ENCODE results near the gene EGFR. TPM values are rescaled to one million over a fixed set of nuclear protein-coding genes. Genes with fewer than 3 reads are reported as not detected.

The EGFR gene
- total RNA-seq, 1 donor from 2014 or later: 62.7 TPM

- Histone ChIP-seq H3K27ac (no peak overlapping the region), H3K4me3 (no peak overlapping the region), H3K9me3 (no peaks in the 10 kb centered on the region), H3K4me1 (no peaks in the 10 kb centered on the region), H3K27me3 (ENCODE audit: low read depth) (no peaks in the 10 kb centered on the region), H3K36me3 (peaks cover 49% of the 10 kb centered on the region)
- TF ChIP-seq, protein P1, sequence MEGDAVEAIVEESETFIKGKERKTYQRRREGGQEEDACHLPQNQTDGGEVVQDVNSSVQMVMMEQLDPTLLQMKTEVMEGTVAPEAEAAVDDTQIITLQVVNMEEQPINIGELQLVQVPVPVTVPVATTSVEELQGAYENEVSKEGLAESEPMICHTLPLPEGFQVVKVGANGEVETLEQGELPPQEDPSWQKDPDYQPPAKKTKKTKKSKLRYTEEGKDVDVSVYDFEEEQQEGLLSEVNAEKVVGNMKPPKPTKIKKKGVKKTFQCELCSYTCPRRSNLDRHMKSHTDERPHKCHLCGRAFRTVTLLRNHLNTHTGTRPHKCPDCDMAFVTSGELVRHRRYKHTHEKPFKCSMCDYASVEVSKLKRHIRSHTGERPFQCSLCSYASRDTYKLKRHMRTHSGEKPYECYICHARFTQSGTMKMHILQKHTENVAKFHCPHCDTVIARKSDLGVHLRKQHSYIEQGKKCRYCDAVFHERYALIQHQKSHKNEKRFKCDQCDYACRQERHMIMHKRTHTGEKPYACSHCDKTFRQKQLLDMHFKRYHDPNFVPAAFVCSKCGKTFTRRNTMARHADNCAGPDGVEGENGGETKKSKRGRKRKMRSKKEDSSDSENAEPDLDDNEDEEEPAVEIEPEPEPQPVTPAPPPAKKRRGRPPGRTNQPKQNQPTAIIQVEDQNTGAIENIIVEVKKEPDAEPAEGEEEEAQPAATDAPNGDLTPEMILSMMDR (IDR thresholded peaks at IDR 0.05): no peak
- intact Hi-C loops (cut with DNase I): no loop called here
- DNase-seq: no peak
- ATAC-seq: peak in 1 of 2 donors; percentile 32
Measured at GRCh38 chr7:55147101-55147500, 128.3 kb downstream of the EGFR start.

DNA sequence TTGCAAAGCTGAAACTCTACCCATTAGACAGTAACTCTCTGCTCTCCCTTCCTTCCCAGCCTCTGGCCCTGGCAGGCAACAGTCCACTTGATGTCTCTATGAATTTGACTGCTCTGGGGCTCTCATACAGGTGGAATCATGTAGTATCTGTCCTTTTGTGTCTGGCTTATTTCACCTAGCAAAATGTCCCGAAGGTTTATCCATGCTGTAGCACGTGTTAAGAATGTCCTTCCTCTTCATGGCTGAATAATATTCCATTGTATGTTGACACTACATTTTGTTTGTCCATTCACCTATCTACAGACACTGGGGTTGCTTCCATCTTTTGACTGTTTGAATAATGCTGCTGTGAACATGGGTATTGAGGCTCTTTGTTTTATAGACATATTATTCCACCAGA, 128.9 kb downstream of the EGFR start:
- ATAC-seq (no peak), DNase-seq (no peak)
- intact Hi-C loops (cut with DNase I): no loop called here
- H3K4me1 ChIP-seq: no peaks in the 10 kb centered on the region
- H3K9me3 ChIP-seq: no peaks in the 10 kb centered on the region
- TF ChIP-seq, protein P1 (IDR thresholded peaks at IDR 0.05): no peak
- H3K4me3 ChIP-seq: no peak overlapping the region
- H3K27me3 ChIP-seq (ENCODE audit: low read depth): no peaks in the 10 kb centered on the region
- no peak overlapping the region for H3K27ac ChIP-seq
- peaks cover 52% of the 10 kb centered on the region for H3K36me3 ChIP-seq

- Histone ChIP-seq H3K36me3 (peaks cover 52% of the 10 kb centered on the region), H3K4me1 (no peaks in the 10 kb centered on the region), H3K4me3 (no peak overlapping the region), H3K27ac (no peak overlapping the region), H3K27me3 (ENCODE audit: low read depth) (no peaks in the 10 kb centered on the region), H3K9me3 (no peaks in the 10 kb centered on the region)
- DNase-seq (no peak), ATAC-seq (no peak)
- intact Hi-C loops (cut with DNase I): no loop called here
- TF ChIP-seq, protein P1 (IDR thresholded peaks at IDR 0.05): no peak
Measured at GRCh38 chr7:55148571-55148970, 129.8 kb downstream of the EGFR start.

DNA sequence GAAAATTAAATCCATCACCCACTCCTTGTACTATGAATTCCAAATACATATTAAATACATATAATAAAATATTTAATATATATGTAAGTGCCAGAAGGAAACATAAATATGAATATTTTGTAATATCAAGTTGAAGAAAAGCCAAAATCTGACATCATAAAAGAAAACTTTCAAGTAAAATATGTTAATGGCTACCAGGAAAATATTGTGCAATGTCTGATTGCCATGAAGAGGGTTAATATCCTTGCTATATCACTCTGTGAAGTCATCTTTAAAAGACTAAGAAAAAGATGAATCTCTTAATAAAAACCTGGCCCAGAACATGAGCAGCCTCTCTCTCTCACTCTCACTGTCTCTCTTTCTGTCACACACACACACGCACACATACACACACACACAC, 130.2 kb downstream of the EGFR start:
- TF ChIP-seq, protein P1 (IDR thresholded peaks at IDR 0.05): no peak
- H3K4me3 ChIP-seq: no peak overlapping the region
- no peak overlapping the region for H3K27ac ChIP-seq
- H3K27me3 ChIP-seq (ENCODE audit: low read depth): no peaks in the 10 kb centered on the region
- H3K36me3 ChIP-seq: peaks cover 52% of the 10 kb centered on the region
- no peaks in the 10 kb centered on the region for H3K4me1 ChIP-seq
- intact Hi-C loops (cut with DNase I): no loop called here
- DNase-seq (no peak), ATAC-seq (no peak)
- no peaks in the 10 kb centered on the region for H3K9me3 ChIP-seq

- ATAC-seq (no peak), DNase-seq (no peak)
- Histone ChIP-seq H3K27me3 (ENCODE audit: low read depth) (no peaks in the 10 kb centered on the region), H3K4me3 (no peak overlapping the region), H3K4me1 (no peaks in the 10 kb centered on the region), H3K9me3 (no peaks in the 10 kb centered on the region), H3K27ac (no peak overlapping the region), H3K36me3 (peaks cover 55% of the 10 kb centered on the region)
- TF ChIP-seq, protein P1 (IDR thresholded peaks at IDR 0.05): no peak
- intact Hi-C loops (cut with DNase I): no loop called here
Measured at GRCh38 chr7:55150166-55150565, 131.3 kb downstream of the EGFR start.
